Chondrocyte (in vitro differentiated cells): ENCODE data around the gene LRFN4. TPM values are rescaled to one million over a fixed set of nuclear protein-coding genes. Genes with fewer than 3 reads are reported as not detected.

Experiments used
- DNase-seq: peaks from one replicate; pipeline ENCODE4 v3.0.0; 2021; ENCODE audit warnings: mixed read lengths, low spot score
- H3K27ac Mint-ChIP-seq: one replicate; pipeline ENCODE4 v1.8.0; 2021; ENCODE audit warnings: mild to moderate bottlenecking, moderate library complexity, mixed read lengths; ENCODE audit not compliant: unreplicated experiment
- H3K27me3 Mint-ChIP-seq: 2 replicates; pipeline ENCODE4 v1.8.0; 2021; ENCODE audit warnings: low read depth, mixed read lengths
- H3K36me3 Mint-ChIP-seq: 2 replicates; pipeline ENCODE4 v1.8.0; 2021; ENCODE audit warnings: low read depth, mixed read lengths
- H3K4me1 Mint-ChIP-seq: 2 replicates; pipeline ENCODE4 v1.8.0; 2021; ENCODE audit warnings: low read depth, mild to moderate bottlenecking, mixed read lengths
- H3K4me3 Mint-ChIP-seq: one replicate; pipeline ENCODE4 v1.8.0; 2021; ENCODE audit warnings: mild to moderate bottlenecking, moderate library complexity, mixed read lengths; ENCODE audit not compliant: unreplicated experiment
- H3K9me3 Mint-ChIP-seq: 2 replicates; pipeline ENCODE4 v1.8.0; 2021; ENCODE audit warnings: low read depth, mixed read lengths
- total RNA-seq: library from RNA; stranded (reverse); gene quantifications from 3 replicates; pipeline ENCODE4 v1.2.1, GENCODE V29; 2021
- TF ChIP-seq, protein P1 (sequence below): fragments of 200-600 bp; sonication (generic); IDR thresholded peaks from 2 replicates; pipeline ENCODE4 v1.5.0; 2021; ENCODE audit warnings: antibody characterized with exemption, mild to moderate bottlenecking, moderate library complexity

LRFN4 gene
- total RNA-seq, 1 donor from 2014 or later, result 47.2 TPM

GRCh38 chr11:66878474-66878873, 21.6 kb downstream of the LRFN4 start:
- no peak for DNase-seq
- peaks cover 55% of the 10 kb centered on the region for H3K4me1 Mint-ChIP-seq
- peak overlapping the region; percentile 25 for H3K4me3 Mint-ChIP-seq
- no peaks in the 10 kb centered on the region for H3K27me3 Mint-ChIP-seq
- H3K9me3 Mint-ChIP-seq, result no peaks in the 10 kb centered on the region
- no peaks in the 10 kb centered on the region for H3K36me3 Mint-ChIP-seq
- TF ChIP-seq, protein P1, sequence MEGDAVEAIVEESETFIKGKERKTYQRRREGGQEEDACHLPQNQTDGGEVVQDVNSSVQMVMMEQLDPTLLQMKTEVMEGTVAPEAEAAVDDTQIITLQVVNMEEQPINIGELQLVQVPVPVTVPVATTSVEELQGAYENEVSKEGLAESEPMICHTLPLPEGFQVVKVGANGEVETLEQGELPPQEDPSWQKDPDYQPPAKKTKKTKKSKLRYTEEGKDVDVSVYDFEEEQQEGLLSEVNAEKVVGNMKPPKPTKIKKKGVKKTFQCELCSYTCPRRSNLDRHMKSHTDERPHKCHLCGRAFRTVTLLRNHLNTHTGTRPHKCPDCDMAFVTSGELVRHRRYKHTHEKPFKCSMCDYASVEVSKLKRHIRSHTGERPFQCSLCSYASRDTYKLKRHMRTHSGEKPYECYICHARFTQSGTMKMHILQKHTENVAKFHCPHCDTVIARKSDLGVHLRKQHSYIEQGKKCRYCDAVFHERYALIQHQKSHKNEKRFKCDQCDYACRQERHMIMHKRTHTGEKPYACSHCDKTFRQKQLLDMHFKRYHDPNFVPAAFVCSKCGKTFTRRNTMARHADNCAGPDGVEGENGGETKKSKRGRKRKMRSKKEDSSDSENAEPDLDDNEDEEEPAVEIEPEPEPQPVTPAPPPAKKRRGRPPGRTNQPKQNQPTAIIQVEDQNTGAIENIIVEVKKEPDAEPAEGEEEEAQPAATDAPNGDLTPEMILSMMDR, result no peak
- peak overlapping the region; percentile 76 for H3K27ac Mint-ChIP-seq

- H3K9me3 Mint-ChIP-seq, result no peaks in the 10 kb centered on the region
- no peak overlapping the region for H3K27ac Mint-ChIP-seq
- no peaks in the 10 kb centered on the region for H3K36me3 Mint-ChIP-seq
- H3K4me1 Mint-ChIP-seq, result peaks cover 59% of the 10 kb centered on the region
- DNase-seq, result no peak
- TF ChIP-seq, protein P1, result no peak
- H3K4me3 Mint-ChIP-seq, result no peak overlapping the region
- H3K27me3 Mint-ChIP-seq, result no peaks in the 10 kb centered on the region
Observed at GRCh38 chr11:66879000-66879399, 22.1 kb downstream of the LRFN4 start.

DNA sequence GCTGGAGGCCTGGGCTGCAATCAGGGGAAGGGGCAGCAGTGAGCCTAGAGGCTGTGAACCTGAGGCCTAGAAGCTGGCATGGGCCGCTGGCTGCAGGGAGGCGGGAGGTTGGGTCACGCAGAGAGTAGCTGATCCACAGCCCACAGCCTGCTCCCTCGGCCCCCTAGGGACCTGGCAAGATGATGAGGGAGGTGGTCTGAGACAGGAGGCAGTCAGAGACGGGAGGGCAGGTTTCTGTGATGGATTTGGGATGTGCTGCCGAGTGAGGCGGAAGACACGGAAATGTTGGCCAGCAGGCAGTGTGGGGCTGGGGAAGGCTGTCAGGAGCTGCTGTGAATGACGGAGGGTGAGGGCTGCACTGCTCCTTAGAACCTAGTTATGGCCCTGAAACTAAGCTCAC, 22.7 kb downstream of the LRFN4 start:
- peaks cover 59% of the 10 kb centered on the region for H3K4me1 Mint-ChIP-seq
- H3K36me3 Mint-ChIP-seq, result no peaks in the 10 kb centered on the region
- no peaks in the 10 kb centered on the region for H3K27me3 Mint-ChIP-seq
- H3K4me3 Mint-ChIP-seq, result no peak overlapping the region
- no peaks in the 10 kb centered on the region for H3K9me3 Mint-ChIP-seq
- TF ChIP-seq, protein P1, result no peak
- DNase-seq, result no peak
- no peak overlapping the region for H3K27ac Mint-ChIP-seq

DNA sequence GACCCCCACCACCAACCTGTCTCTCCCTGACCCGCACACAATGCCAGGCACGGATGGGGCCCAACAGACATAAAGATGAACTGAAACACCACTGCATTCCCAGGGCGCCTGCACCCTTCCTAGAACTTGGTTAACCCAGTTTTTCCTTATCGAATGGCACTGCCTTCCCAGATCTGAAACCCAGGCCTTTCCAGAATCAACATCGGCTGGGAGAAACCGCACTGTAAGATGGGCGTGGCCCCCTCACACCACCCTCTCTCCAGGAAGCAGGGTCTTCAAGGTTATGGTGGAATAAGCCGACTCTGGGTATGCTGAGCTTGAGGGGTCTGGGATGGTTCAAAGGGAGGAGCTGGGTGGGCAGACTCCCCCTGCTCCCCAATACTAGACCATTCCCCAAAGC, 23.1 kb downstream of the LRFN4 start:
- Mint-ChIP-seq H3K36me3 (no peaks in the 10 kb centered on the region), H3K27me3 (no peaks in the 10 kb centered on the region), H3K4me3 (no peak overlapping the region), H3K9me3 (no peaks in the 10 kb centered on the region), H3K27ac (no peak overlapping the region), H3K4me1 (peaks cover 59% of the 10 kb centered on the region)
- TF ChIP-seq, protein P1, result no peak
- no peak for DNase-seq

GRCh38 chr11:66880496-66881450, 23.9 kb downstream of the LRFN4 start:
- no peaks in the 10 kb centered on the region for H3K9me3 Mint-ChIP-seq
- DNase-seq, result no peak
- no peak overlapping the region for H3K4me3 Mint-ChIP-seq
- TF ChIP-seq, protein P1, result peak; percentile 26
- H3K27me3 Mint-ChIP-seq, result no peaks in the 10 kb centered on the region
- no peaks in the 10 kb centered on the region for H3K36me3 Mint-ChIP-seq
- H3K4me1 Mint-ChIP-seq, result peaks cover 61% of the 10 kb centered on the region
- no peak overlapping the region for H3K27ac Mint-ChIP-seq
